ENCODE results near the gene LSM14A. TPM values are rescaled to one million over a fixed set of nuclear protein-coding genes. Genes with fewer than 3 reads are reported as not detected.

LSM14A gene
- total RNA-seq, 4 donors from 2014 or later, result 88.2 to 152 (median 127) TPM

GRCh38 chr19:34260771-34261173, 88.5 kb downstream of the LSM14A start:
- no peak overlapping the region for H3K4me3 ChIP-seq
- H3K27me3 ChIP-seq, result no peaks in the 10 kb centered on the region
- no peaks in the 10 kb centered on the region for H3K36me3 ChIP-seq
- peak in 1 of 3 donors; percentile 18 for DNase-seq
- H3K27ac ChIP-seq, result no peak overlapping the region
- H3K4me1 ChIP-seq, result peaks cover 0 to 17% (median 0%) of the 10 kb centered on the region in 4 donors
- no peaks in the 10 kb centered on the region for H3K9me3 ChIP-seq
- no peak for TF ChIP-seq CTCF (IDR thresholded peaks at IDR 0.05)
- no peak for TF ChIP-seq POLR2A (IDR thresholded peaks at IDR 0.05)

- no peaks in the 10 kb centered on the region for H3K27me3 ChIP-seq
- H3K4me1 ChIP-seq, result peaks cover 0 to 17% (median 0%) of the 10 kb centered on the region in 4 donors
- no peaks in the 10 kb centered on the region for H3K36me3 ChIP-seq
- peak in 1 of 3 donors; percentile 14 for DNase-seq
- no peak overlapping the region for H3K4me3 ChIP-seq
- H3K27ac ChIP-seq, result no peak overlapping the region
- TF ChIP-seq POLR2A (IDR thresholded peaks at IDR 0.05) (no peak), CTCF (IDR thresholded peaks at IDR 0.05) (no peak)
- H3K9me3 ChIP-seq, result no peaks in the 10 kb centered on the region
Observed at GRCh38 chr19:34261334-34262109, 89.2 kb downstream of the LSM14A start.

GRCh38 chr19:34263745-34264237, 91.5 kb downstream of the LSM14A start:
- no peaks in the 10 kb centered on the region for H3K36me3 ChIP-seq
- peaks cover 0 to 17% (median 0%) of the 10 kb centered on the region in 4 donors for H3K4me1 ChIP-seq
- peak in 1 of 3 donors; percentile 6 for DNase-seq
- no peaks in the 10 kb centered on the region for H3K9me3 ChIP-seq
- H3K27me3 ChIP-seq, result no peaks in the 10 kb centered on the region
- no peak overlapping the region for H3K27ac ChIP-seq
- no peak for TF ChIP-seq POLR2A (IDR thresholded peaks at IDR 0.05)
- no peak for TF ChIP-seq CTCF (IDR thresholded peaks at IDR 0.05)
- H3K4me3 ChIP-seq, result no peak overlapping the region

GRCh38 chr19:34265221-34265650, 92.9 kb downstream of the LSM14A start:
- no peaks in the 10 kb centered on the region for H3K9me3 ChIP-seq
- no peaks in the 10 kb centered on the region for H3K36me3 ChIP-seq
- H3K4me1 ChIP-seq, result peaks cover 0 to 14% (median 2%) of the 10 kb centered on the region in 4 donors
- peak overlapping the region in 1 of 4 donors; percentile 0 for H3K4me3 ChIP-seq
- DNase-seq, result peak in 1 of 3 donors; percentile 42
- no peaks in the 10 kb centered on the region for H3K27me3 ChIP-seq
- TF ChIP-seq POLR2A (IDR thresholded peaks at IDR 0.05) (no peak), CTCF (IDR thresholded peaks at IDR 0.05) (no peak)
- no peak overlapping the region for H3K27ac ChIP-seq

GRCh38 chr19:34269081-34269480, 96.8 kb downstream of the LSM14A start:
- no peak for DNase-seq
- H3K9me3 ChIP-seq, result no peaks in the 10 kb centered on the region
- no peak overlapping the region for H3K4me3 ChIP-seq
- peak overlapping the region in 3 of 4 donors; percentile 8 to 76 (median 68) for H3K27ac ChIP-seq
- H3K27me3 ChIP-seq, result no peaks in the 10 kb centered on the region
- peaks cover 0 to 15% (median 6%) of the 10 kb centered on the region in 4 donors for H3K4me1 ChIP-seq
- no peak for TF ChIP-seq CTCF (IDR thresholded peaks at IDR 0.05)
- no peak for TF ChIP-seq POLR2A (IDR thresholded peaks at IDR 0.05)
- no peaks in the 10 kb centered on the region for H3K36me3 ChIP-seq

Measured in Peyer's patch (tissue), 4 donors.